NCI-H526 treated with DMSO at 0.1 percent for 48 hours (cell line): ENCODE measurements around the gene ANKFN1.

ENCODE experiments used
- DNase-seq: peaks from one replicate; lab custom pipeline; 2025; lab: John Stamatoyannopoulos, UW

ANKFN1 gene

GRCh38 chr17:56148333-56148732, 4.9 kb upstream of the ANKFN1 start:
- no peak for DNase-seq

- no peak for DNase-seq
These were observed 3.8 kb upstream of the ANKFN1 start for GRCh38 chr17:56149266-56150036.

GRCh38 chr17:56150649-56151048, 2.6 kb upstream of the ANKFN1 start:
- DNase-seq, result no peak

- DNase-seq, result no peak
These were observed 4.6 kb downstream of the ANKFN1 start for GRCh38 chr17:56157845-56158244.

DNA sequence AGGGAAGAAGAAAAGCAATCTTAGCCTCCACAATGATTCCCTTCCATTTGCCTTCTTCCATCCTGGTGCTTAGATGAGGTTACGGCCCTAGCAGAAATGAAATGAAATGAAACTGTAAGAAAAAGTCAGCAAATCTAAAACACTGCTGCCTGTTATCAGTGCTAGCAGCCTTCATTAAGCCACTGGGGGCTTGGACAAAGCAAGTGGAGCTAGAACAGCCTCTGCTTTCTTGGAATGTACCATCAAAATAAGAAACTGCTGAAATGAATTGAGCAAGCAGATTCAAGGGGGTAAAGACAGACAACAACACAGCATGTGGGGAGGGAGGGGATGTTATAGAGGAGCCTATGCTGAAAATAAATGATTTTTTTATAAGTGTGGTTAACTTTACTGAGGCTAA, 5.1 kb downstream of the ANKFN1 start:
- DNase-seq, result no peak

GRCh38 chr17:56158915-56159825, 5.9 kb downstream of the ANKFN1 start:
- no peak for DNase-seq

DNA sequence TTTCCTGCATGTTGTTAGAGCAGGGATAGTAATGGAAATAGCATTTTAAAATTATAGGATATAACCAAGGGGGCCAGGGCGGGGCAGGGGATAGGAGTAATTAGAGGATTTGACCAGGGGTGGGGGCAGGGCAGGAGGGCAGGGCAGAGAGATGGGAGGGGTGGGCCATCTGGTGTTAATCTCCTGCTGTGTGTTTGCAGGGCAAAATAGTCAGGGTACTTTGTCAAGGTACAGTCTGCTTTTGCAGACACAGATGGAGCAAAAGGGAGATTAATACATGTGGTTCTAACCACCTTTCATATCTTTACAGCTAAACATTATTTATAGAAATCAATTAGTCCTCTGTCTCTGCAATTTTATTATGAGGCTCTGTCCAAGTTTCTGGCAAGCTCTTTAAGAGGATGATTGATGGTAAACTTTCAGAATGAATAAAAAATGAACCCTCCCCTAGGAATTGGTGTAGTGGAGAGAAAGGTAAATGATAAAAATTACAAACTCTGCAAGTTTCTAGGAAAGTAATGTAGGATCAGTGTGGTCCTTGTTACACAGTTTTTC, 6.6 kb downstream of the ANKFN1 start:
- no peak for DNase-seq

DNA sequence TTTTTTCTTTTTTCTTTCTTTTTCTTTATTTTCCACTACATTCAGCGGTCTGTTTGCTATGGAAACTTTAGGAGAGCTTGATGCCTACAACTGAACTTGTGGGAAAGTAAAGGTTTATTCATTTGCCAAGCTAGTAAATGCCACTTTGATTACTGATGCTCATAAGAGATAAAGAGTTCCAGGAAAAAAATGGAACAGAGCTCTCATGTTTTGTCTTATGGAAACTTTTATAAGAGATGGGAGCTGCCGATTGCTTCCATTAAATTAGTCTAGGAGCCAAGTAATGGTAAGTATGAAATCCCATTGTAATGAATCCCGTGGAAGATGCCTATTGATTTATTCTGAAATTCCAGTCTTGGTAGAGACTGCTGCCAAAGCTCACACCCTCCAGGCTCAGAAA, 7.1 kb downstream of the ANKFN1 start:
- DNase-seq, result no peak

DNA sequence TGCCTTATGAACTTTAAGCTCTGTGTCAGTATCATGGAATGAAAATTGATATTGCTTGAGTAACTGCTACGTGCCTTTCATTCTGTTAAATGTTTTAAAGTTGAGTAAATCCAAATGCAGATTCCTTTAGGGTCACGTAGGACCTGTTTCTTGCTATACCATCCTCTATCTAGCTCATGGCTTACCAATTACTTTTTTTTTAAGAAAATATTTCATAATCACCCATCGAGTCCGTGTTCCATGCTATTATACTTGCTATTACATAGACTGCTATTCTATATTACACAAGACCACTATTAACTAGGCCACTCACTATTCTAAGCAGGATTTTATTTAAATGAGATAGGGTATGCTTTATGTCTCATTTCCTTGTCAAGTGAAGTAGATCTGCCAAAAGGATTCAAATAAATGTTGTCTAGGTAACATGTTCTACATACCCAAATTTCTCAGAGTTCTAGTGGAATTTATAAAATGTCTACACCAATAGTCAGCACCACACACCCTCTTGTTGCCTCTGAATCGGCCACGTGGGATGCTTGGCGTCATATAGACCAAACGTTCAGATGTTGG, 11.9 kb downstream of the ANKFN1 start:
- no peak for DNase-seq

DNA sequence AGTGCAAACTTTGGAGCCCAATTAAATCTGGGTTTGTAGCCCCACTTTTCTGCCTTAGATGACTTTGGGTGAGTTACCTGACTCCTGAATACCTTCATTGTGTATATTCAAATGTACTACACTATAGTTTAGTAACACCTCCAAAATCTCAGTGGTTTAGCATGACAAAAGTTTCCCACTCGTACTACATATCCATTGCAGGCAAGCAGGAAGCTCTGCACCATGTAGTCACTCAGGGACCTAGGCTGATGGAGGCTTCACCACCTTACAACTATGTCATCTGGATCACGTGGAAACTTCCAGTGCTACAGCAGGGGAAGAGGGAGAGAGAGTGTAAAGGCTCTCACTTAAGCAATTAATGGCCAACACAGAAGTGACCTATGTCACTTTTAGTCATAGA, 14.2 kb downstream of the ANKFN1 start:
- DNase-seq, result no peak

GRCh38 chr17:56169621-56170020, 16.3 kb downstream of the ANKFN1 start:
- DNase-seq, result no peak

DNA sequence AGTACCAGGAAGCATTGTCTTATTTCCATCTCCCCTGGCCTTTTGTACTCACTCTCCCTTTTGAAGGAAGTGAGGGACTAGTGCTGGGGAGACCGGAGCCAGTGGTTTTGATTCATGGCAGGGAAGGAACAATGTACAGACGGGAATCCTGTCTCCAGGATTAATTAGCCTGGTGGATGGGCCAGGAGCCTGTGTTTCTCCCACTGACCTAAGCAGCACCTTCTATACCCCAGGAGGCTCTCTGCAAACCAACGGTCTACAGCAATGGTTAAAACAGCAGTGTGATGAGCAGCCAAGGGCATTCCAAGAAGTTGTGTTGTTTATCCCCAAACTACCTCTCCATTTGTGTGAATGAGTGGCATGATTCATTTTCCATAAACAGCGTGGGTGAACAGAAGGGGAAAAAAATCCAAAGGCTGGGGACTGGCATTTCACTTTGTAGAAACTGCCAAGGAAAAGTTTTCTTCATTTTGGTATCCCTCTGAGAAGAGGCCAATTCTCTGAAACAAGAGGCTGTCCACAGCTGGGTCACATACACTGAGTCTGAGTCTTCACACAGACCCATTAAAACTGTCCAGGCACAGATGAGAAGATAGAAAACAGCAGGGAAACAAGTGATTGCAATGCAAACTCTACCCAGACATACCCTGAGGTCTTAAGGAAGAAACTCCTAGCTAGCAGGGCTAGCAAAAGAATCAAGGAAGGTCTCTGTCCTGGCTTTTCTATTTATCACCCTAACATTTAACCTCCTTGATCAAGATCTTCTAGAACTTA, 18.1 kb downstream of the ANKFN1 start:
- no peak for DNase-seq

DNA sequence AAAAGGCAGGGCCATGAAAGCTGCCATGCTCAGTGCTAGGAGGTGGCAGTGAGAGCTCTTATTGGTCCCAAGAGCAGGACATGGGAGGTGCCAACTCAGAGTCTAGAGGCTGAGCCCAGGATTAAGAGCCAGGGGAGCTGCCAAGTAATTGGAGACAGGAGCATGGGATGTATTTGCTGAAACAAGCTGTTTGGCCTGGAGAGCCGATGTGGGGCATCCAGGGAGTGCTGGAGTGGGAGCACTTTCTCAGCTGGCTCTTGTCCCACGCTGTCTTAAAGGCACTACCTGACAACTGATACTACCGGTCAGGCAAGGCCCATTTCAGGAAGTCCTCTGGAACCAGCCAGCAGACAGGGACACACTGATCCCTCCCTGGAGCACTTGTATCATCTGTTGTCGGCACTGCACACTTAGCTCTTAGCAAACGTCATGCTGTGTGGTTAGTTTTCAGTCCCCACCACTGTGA, 19.3 kb downstream of the ANKFN1 start:
- no peak for DNase-seq

DNA sequence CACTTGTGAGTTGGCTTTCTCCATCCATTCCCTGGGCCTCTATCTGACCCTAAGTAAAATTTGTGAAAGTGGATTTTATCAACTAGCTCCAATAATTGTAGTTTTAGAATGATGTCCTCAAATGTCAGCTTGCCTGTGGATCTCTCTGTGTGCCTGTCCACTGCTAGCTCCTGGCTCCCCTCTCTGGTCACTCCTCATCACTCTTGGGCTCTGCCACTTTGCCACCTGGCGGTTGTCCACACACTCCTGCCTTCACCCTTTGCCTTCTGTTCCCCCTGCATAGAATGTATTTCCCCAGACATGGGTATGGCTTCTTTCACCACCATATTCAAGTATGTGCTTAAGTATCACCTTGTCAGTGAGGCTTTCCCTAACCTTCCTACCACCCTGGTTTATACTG, 19.8 kb downstream of the ANKFN1 start:
- DNase-seq, result no peak

DNA sequence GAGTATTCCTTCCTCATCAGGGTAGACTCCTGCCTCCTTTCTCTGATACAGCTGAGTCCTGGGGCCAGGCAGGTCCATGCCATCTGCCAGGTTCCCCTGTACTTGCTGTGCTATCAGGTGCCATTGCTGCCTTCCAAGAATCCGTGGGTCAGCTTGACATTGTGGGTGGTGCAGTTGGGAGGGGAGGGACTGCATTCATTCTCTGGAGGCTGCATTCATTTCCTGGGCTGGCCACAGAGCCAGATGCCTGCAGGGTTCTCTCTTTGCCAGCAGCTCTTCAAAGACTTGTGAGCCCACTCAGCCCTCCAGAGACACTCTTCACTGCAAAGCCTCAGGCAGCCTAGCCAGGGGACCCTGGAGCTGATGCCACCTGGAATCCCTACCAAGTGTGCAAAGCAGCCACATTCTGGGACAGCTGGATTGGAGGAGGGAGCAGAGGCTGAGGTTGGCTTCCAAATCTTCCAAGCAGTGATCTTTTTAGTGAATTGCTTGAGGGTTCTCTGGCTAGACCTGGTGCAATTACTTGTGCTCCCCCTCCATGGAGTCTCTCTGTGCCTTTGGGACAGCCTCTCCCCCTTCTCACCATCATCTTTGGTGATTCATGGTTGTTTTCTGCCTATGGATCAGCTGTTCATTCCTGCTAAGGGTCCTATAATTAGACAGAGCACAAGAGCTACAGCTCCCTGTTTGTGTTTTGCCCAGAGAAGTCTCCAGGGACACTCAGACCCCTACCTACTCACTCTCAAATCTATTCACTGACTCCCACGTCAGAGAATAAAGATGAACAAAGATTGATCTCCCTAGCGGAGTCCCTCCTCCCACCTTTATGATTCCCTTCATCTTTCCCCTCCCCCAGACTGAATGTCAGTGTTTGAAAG, 20.9 kb downstream of the ANKFN1 start:
- DNase-seq, result no peak

GRCh38 chr17:56175299-56175955, 22.2 kb downstream of the ANKFN1 start:
- no peak for DNase-seq

DNA sequence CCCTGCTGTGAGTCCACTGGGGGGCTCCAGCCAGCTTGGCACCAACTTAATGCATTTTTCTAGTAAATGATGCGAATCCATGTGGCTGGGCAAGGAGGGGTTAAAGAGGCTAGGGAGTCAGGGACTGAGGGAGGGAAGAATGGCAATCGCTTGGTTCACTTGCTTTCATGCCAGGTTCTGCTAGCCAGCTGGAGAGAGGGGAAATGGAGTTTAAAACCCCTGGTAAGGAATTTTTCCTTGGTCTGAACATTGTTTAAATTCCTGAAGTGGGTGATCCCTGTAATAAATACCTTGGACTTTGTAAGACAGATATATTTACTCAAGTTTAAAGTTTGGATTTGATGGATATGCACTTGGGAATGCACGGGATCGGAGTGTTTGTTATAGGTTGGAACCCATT, 22.8 kb downstream of the ANKFN1 start:
- DNase-seq, result no peak

GRCh38 chr17:56177361-56177760, 24.1 kb downstream of the ANKFN1 start:
- no peak for DNase-seq

GRCh38 chr17:56178203-56178602, 24.9 kb downstream of the ANKFN1 start:
- DNase-seq, result no peak

GRCh38 chr17:56182081-56182480, 28.8 kb downstream of the ANKFN1 start:
- no peak for DNase-seq
